Stomach smooth muscle (tissue), 2 donors: ENCODE data around the gene ZNF281.
"Not testable (repeated sequence)": the region's sequence is repeated elsewhere in the genome, so short reads cannot be mapped to it uniquely, and the experiment has no call there.

ENCODE experiments used
- H3K27ac ChIP-seq: one replicate; pipeline ENCODE4 v1.7.0; 2013; ENCODE audit warnings: mild to moderate bottlenecking, low read length, inconsistent platforms
- H3K27me3 ChIP-seq, 2 donors: one replicate each; pipeline ENCODE4 v1.7.0; 2013; ENCODE audit warnings: low read length in 2 of 2; ENCODE audit not compliant: insufficient read depth in 2 of 2, control insufficient read depth in 1 of 2
- H3K36me3 ChIP-seq, 2 donors: one replicate each; pipeline ENCODE4 v1.7.0; 2013; ENCODE audit warnings: low read length in 2 of 2; ENCODE audit not compliant: control insufficient read depth in 2 of 2, insufficient read depth in 2 of 2
- H3K4me1 ChIP-seq: one replicate; pipeline ENCODE4 v1.7.0; 2013; ENCODE audit warnings: low read length; ENCODE audit not compliant: control insufficient read depth, insufficient read depth
- H3K4me3 ChIP-seq, 2 donors: one replicate each; pipeline ENCODE4 v1.7.0; 2013; ENCODE audit warnings: low read length in 2 of 2
- H3K9ac ChIP-seq, 2 donors: one replicate each; pipeline ENCODE4 v1.7.0; 2013; ENCODE audit warnings: low read length in 2 of 2, mild to moderate bottlenecking in 1 of 2
- H3K9me3 ChIP-seq, 2 donors: one replicate each; pipeline ENCODE4 v1.7.0; 2013; ENCODE audit warnings: low read length in 2 of 2; ENCODE audit not compliant: control insufficient read depth in 2 of 2
- donor health status: healthy.
- donor health status: Pancreatic carcinoma.

ZNF281 gene

DNA sequence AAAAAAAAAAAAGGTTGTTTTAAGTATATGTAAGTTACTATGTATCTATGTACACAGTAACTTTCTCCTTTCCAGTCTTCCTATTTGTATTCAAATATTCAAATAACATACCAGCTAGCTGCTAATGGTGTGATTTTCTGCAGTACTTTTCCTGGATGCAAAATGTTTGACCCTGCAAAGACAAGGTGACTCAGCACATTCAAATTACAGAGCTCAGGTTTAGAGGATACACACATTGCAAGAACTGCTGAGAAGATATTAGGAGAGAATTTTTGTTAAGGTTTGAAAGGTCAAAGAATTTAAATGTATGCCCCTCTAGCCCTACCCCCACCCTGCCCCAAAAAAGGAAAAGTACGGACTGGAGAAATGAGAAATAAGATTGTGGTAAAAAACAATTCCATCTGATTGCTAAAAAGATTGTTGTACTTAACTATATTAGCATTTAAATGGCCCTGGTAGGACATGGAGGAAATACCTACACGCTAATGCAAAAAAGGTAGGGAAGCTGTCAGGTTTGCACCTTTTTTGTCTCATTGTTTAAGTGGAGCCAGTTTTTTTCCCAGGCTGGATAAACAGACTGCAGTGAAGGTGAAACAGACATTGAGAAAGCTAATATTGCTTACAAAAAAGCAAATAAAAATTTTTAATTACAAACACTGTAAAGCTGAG is 45.6 kb downstream of the ZNF281 start:
- Histone ChIP-seq H3K9ac (no peak overlapping the region), H3K4me3 (no peak overlapping the region), H3K36me3 (no peaks in the 10 kb centered on the region), H3K4me1 (peaks cover 2% of the 10 kb centered on the region), H3K27ac (no peak overlapping the region), H3K27me3 (no peaks in the 10 kb centered on the region), H3K9me3 (no peaks in the 10 kb centered on the region)

DNA sequence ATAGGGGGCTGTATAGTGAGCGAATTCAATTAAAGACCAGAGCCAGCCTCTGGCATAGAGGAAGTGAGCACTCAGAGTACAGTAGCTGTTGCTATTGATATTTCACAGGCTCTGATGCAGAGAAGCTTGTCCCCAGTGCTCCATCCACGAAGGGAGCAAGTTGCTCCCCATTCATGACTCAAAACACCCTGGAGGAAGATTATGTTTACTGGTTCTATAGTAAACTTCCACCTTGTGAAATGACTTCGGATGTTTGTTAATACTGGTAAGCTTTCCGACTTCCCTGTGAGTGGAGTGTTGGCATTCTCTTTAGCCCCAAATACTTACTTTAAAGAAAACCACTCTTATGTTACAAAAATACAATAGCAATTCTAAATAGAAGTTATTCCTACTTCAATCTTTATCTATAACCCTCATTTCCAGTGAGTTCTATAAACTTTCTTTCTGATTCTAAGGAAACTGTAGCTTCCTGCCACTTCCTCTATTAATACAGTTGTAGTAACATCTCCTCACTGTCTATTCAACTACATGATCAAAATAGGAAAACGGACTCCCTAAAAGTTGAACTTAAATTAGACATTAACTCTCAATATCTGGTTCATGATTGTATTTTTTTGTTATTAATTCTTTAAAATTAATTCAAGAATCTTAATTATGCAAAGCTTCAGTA is 46.4 kb downstream of the ZNF281 start:
- no peaks in the 10 kb centered on the region for H3K4me1 ChIP-seq
- H3K27ac ChIP-seq: no peak overlapping the region
- H3K4me3 ChIP-seq: no peak overlapping the region
- no peaks in the 10 kb centered on the region for H3K36me3 ChIP-seq
- no peaks in the 10 kb centered on the region for H3K27me3 ChIP-seq
- H3K9me3 ChIP-seq: no peaks in the 10 kb centered on the region
- H3K9ac ChIP-seq: no peak overlapping the region

DNA sequence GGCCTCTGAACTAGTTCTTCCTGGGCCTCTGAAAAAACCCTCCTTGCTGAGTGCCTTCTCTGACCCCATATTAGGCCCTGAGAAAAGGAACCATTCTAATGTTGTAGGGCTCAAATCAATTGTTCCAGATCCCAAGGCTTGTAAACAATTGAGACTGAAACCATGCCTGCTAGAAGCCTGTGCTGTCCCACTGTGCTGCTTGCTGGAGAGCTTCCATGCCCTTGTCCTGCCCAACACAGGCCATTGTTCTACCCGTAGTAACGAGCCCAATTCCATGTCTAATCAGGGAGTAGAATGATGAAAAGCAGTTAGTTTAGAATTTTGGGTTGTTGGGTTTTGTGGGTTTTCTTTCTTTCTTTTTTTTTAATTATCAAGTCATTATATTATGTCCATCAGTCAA is 47.4 kb downstream of the ZNF281 start:
- Histone ChIP-seq H3K9me3 (no peaks in the 10 kb centered on the region), H3K36me3 (no peaks in the 10 kb centered on the region), H3K27me3 (no peaks in the 10 kb centered on the region), H3K27ac (no peak overlapping the region), H3K4me1 (no peaks in the 10 kb centered on the region), H3K9ac (no peak overlapping the region), H3K4me3 (no peak overlapping the region)

DNA sequence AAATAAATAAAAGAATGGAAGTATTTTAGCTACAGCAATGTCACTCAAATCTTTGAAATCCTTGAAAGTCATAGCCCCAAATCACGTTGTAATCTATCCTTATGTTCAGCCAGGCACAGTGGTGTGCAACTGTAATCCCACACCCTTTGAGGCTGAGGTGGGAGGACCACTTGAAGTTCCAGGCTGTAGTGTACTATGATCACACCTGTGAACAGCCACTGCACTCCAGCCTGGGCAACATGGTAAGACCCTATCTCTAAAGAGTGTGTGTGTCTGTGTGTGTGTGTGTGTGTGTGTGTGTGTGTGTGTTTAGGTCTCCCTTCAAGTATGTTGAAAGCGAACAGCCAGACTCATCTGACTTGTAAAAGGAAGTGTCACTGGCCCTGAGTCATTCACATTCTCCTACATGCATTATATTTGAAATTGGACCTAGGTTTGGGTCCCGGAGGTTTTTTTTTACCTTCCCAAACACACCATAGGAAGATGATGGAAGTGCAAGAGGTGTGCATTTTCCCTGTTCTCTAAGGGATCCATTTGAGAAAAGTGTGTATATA is 50.1 kb downstream of the ZNF281 start:
- Histone ChIP-seq H3K27me3 (no peaks in the 10 kb centered on the region), H3K9me3 (no peaks in the 10 kb centered on the region)

DNA sequence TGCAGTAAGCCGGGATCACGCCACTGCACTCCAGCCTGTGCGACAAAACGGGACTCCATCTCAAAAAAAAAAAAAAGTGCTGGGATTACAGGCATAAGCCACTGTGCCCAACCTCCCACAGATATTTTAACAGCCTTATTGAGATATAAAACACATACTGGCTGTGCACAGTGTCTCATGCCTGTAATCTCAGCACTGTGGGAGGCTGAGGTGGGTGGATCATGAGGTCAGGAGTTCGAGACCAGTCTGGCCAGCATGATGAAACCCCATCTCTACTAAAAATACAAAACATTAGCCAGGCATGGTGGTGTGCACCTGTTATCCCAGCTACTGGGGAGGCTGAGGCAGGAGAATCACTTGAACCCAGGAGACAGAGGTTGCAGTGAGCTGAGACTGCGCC is 51.9 kb downstream of the ZNF281 start:
- H3K4me3 ChIP-seq, H3K9me3 ChIP-seq, H3K4me1 ChIP-seq, H3K27me3 ChIP-seq, H3K27ac ChIP-seq, H3K9ac ChIP-seq, H3K36me3 ChIP-seq: not testable (repeated sequence)

More for the DNA sequence above, 50.1 kb downstream of the ZNF281 start:
- no peak overlapping the region for H3K4me3 ChIP-seq
- H3K36me3 ChIP-seq: no peaks in the 10 kb centered on the region
- H3K9ac ChIP-seq: no peak overlapping the region
- no peak overlapping the region for H3K27ac ChIP-seq
- H3K4me1 ChIP-seq: no peaks in the 10 kb centered on the region

DNA sequence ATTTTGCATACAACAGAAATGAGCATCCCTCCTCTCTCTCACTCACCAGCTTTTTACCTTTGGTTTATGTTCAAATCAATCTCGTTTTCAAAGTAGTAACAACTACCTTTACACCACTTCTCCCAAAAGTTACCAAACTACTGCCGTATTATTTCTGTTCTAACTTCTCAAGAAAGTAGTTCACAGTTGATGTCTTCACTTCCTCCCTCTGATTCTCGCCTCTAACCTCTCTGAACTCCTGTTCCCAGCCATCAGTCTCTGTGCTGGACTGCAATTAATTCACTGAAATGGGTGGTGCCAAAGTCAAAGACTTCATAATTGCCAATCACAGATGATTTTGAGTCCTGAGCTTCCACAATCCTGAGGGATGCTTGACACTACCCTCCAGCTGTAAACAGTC is 54.0 kb downstream of the ZNF281 start:
- peaks cover 3% of the 10 kb centered on the region for H3K4me1 ChIP-seq
- H3K27ac ChIP-seq: no peak overlapping the region
- no peak overlapping the region for H3K9ac ChIP-seq
- H3K9me3 ChIP-seq: no peaks in the 10 kb centered on the region
- H3K4me3 ChIP-seq: no peak overlapping the region
- H3K27me3 ChIP-seq: no peaks in the 10 kb centered on the region
- H3K36me3 ChIP-seq: no peaks in the 10 kb centered on the region
